ENCODE data around the gene PPP1R8. TPM values are rescaled to one million over a fixed set of nuclear protein-coding genes. Genes with fewer than 3 reads are reported as not detected.
"Not testable (repeated sequence)": the region's sequence is repeated elsewhere in the genome, so short reads cannot be mapped to it uniquely, and the experiment has no call there.

The PPP1R8 gene
- polyA plus RNA-seq, 1 experiment, result 52.7 TPM

DNA sequence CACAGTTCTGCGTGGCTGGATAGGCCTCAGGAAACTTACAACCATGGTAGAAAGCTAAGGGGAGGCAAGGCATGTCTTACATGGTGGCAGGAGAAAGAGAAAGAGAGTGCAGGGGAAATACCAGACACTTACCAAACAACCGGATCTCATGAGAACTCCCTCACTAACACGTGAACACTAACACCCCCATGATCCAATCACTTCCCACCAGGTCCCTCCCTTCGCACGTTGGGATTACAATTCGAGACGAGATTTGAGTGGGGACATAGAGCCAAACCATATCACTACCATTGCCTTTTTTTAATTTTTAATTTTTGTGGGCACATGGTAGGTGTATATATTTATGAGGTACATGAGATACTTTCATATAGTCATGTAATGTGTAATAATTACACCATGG, 23.8 kb upstream of the PPP1R8 start:
- Histone ChIP-seq H3K27ac (ENCODE audit: low read depth, low read length) (no peak overlapping the region), H3K27me3 (ENCODE audit: control insufficient read depth, insufficient read depth, low read length) (no peaks in the 10 kb centered on the region), H3K4me3 (ENCODE audit: low read depth, low read length) (no peak overlapping the region), H3K9me3 (ENCODE audit: control insufficient read depth, insufficient read depth, low read length) (no peaks in the 10 kb centered on the region)
- ChIA-PET POLR2A (no interaction called here), CTCF (no interaction called here)
- no peak for DNase-seq (ENCODE audit: low read depth, low spot score)
- TF ChIP-seq, protein P1, sequence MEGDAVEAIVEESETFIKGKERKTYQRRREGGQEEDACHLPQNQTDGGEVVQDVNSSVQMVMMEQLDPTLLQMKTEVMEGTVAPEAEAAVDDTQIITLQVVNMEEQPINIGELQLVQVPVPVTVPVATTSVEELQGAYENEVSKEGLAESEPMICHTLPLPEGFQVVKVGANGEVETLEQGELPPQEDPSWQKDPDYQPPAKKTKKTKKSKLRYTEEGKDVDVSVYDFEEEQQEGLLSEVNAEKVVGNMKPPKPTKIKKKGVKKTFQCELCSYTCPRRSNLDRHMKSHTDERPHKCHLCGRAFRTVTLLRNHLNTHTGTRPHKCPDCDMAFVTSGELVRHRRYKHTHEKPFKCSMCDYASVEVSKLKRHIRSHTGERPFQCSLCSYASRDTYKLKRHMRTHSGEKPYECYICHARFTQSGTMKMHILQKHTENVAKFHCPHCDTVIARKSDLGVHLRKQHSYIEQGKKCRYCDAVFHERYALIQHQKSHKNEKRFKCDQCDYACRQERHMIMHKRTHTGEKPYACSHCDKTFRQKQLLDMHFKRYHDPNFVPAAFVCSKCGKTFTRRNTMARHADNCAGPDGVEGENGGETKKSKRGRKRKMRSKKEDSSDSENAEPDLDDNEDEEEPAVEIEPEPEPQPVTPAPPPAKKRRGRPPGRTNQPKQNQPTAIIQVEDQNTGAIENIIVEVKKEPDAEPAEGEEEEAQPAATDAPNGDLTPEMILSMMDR (IDR thresholded peaks at IDR 0.05; ENCODE audit: low read depth, low read length), result no peak

DNA sequence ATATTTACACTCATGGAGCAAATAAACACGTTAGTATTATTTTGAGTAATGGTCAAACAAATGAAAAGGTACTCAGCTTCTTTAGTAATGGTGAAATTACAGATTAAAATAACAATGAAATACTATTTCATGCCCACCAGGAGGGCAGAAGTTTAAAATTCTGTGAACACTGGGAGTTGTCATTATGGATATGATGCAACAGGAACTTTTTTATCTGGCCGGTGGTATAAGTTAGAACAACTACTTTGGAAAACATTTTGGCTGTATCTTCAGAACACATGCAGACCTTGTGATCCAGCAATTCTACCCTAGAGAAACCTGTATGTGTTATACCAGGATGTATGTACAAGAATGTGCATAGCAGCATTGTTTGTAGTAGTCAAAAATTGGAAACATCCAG, 23.2 kb upstream of the PPP1R8 start:
- Histone ChIP-seq H3K27ac (ENCODE audit: low read depth, low read length) (no peak overlapping the region), H3K27me3 (ENCODE audit: control insufficient read depth, insufficient read depth, low read length) (no peaks in the 10 kb centered on the region), H3K4me3 (ENCODE audit: low read depth, low read length) (no peak overlapping the region), H3K9me3 (ENCODE audit: control insufficient read depth, insufficient read depth, low read length) (no peaks in the 10 kb centered on the region)
- CTCF ChIA-PET, result no interaction called here
- DNase-seq (ENCODE audit: low read depth, low spot score), result no peak
- TF ChIP-seq, protein P1 (IDR thresholded peaks at IDR 0.05; ENCODE audit: low read depth, low read length), result no peak
- POLR2A ChIA-PET, result no interaction called here

DNA sequence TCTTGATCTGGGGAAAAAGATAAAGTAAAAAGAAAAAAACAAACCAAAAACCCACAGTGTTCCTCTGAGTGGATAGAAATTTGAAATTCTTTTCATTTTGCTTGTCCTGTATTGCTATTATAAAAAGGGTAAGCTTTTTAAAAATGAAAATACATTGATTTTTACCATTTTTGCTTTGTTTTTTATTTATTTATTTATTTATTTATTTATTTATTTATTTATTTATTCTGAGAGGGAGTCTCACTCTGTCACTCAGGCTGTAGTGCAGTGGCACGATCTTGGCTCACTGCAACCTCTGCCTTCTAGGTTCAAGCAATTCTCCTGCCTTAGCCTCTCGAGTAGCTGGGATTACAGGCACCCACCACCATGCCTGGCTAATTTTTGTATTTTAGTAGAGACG, 22.5 kb upstream of the PPP1R8 start:
- H3K27ac ChIP-seq (ENCODE audit: low read depth, low read length); H3K9me3 ChIP-seq (ENCODE audit: control insufficient read depth, insufficient read depth, low read length); H3K27me3 ChIP-seq (ENCODE audit: control insufficient read depth, insufficient read depth, low read length); POLR2A ChIA-PET; CTCF ChIA-PET; DNase-seq (ENCODE audit: low read depth, low spot score); H3K4me3 ChIP-seq (ENCODE audit: low read depth, low read length): not testable (repeated sequence)

DNA sequence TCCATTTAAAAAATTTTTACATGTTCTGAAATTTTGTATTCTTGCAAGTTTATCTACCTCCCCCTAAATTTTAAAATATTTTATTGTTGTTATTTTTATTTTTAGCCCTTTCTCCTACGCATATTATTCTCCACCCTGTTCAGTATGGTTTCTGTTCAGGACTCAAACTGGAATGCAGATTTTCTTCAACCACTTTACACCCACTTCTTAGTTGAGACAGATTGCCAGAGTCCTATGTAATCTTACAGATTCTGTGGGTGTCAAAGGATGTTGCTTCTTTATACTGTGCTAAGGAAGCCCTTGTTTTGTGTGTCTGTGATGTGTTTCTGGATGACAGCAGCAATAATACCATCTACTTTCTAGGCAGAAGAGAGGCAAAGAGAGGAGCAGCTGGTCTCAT, 20.7 kb upstream of the PPP1R8 start:
- TF ChIP-seq, protein P1 (IDR thresholded peaks at IDR 0.05; ENCODE audit: low read depth, low read length), result no peak
- Histone ChIP-seq H3K4me3 (ENCODE audit: low read depth, low read length) (no peak overlapping the region), H3K9me3 (ENCODE audit: control insufficient read depth, insufficient read depth, low read length) (no peaks in the 10 kb centered on the region), H3K27me3 (ENCODE audit: control insufficient read depth, insufficient read depth, low read length) (no peaks in the 10 kb centered on the region), H3K27ac (ENCODE audit: low read depth, low read length) (no peak overlapping the region)
- POLR2A ChIA-PET, result no interaction called here
- CTCF ChIA-PET, result no interaction called here
- no peak for DNase-seq (ENCODE audit: low read depth, low spot score)

DNA sequence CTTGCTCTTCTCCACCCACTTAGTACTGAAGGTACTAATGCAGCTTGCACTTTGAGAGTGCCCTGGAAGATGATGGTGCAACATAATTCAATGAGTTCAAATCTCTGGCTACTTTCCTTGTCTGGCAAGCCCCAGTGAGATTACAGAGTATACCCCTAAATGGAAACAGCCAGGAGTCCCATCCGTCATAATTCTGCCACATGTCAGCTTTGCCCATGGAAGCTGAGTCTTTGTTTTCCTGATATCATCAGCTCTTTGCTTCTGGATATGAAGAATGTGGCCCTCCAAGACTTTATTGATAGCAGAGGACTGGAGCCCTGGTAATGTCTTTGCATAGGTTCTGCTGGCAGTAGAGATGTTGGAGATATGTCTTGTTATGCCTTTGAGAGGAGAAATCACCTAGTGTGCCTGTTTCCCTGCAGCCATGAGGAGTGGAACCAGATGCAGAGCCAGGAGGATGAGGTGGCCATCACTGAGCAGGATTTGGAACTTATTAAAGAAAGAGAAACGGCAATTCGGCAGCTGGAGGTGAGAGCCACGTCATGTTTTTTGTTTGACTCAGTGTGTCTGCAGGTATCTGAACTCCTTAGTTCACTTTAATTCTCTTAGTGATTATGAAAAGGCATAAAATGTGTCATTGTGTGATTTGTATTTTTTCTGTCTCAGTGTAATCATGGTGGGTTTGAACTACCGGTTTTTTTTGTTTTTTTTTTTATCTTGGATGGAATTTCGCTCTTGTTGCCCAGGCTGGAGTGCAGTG, 18.7 kb upstream of the PPP1R8 start:
- CTCF ChIA-PET, result no interaction called here
- DNase-seq (ENCODE audit: low read depth, low spot score), result no peak
- POLR2A ChIA-PET, result no interaction called here
- TF ChIP-seq, protein P1 (IDR thresholded peaks at IDR 0.05; ENCODE audit: low read depth, low read length), result no peak
- Histone ChIP-seq H3K4me3 (ENCODE audit: low read depth, low read length) (no peak overlapping the region), H3K27ac (ENCODE audit: low read depth, low read length) (no peak overlapping the region), H3K27me3 (ENCODE audit: control insufficient read depth, insufficient read depth, low read length) (no peaks in the 10 kb centered on the region), H3K9me3 (ENCODE audit: control insufficient read depth, insufficient read depth, low read length) (no peaks in the 10 kb centered on the region)

Measured in AG04450 (cell line).